Liver (tissue), 9 donors: ENCODE data around the gene ABCA4. TPM values are rescaled to one million over a fixed set of nuclear protein-coding genes. Genes with fewer than 3 reads are reported as not detected.
"Not testable (repeated sequence)": the region's sequence is repeated elsewhere in the genome, so short reads cannot be mapped to it uniquely, and the experiment has no call there.

Experiments
- DNase-seq: peaks from one replicate; pipeline ENCODE4 v3.0.0-alpha.2; 2017; ENCODE audit warnings: low spot score
- H3K27ac ChIP-seq, 2 donors: one replicate each; pipeline ENCODE4 v1.7.0; 2013; ENCODE audit warnings: inconsistent platforms in 2 of 2, low read length in 2 of 2, control low read depth in 1 of 2, low read depth in 1 of 2, mild to moderate bottlenecking in 1 of 2
- H3K27me3 ChIP-seq, 4 donors: one replicate each; pipeline versions ENCODE4 v1.6.1 to v1.7.0; 2013; ENCODE audit warnings: low read length in 3 of 4, inconsistent platforms in 1 of 4, mild to moderate bottlenecking in 1 of 4, moderate library complexity in 1 of 4; ENCODE audit not compliant: control insufficient read depth in 4 of 4, insufficient read depth in 4 of 4
- H3K36me3 ChIP-seq, 4 donors: one replicate each; pipeline versions ENCODE4 v1.6.1 to v1.7.0; 2013; ENCODE audit warnings: low read length in 3 of 4, mild to moderate bottlenecking in 3 of 4, low read depth in 1 of 4, moderate library complexity in 1 of 4; ENCODE audit not compliant: control insufficient read depth in 4 of 4, insufficient read depth in 3 of 4
- H3K4me1 ChIP-seq, 4 donors: one replicate each; pipeline versions ENCODE4 v1.6.1 to v1.7.0; 2013; ENCODE audit warnings: low read length in 3 of 4, mild to moderate bottlenecking in 3 of 4, moderate library complexity in 1 of 4; ENCODE audit not compliant: control insufficient read depth in 4 of 4, insufficient read depth in 4 of 4
- H3K4me3 ChIP-seq, 3 donors: one replicate each; pipeline versions ENCODE4 v1.6.1 to v1.7.0; 2013; ENCODE audit warnings: low read length in 3 of 3, control low read depth in 1 of 3, low read depth in 1 of 3, mild to moderate bottlenecking in 1 of 3
- H3K9ac ChIP-seq, 2 donors: one replicate each; pipeline ENCODE4 v1.7.0; 2013; ENCODE audit warnings: low read length in 2 of 2, mild to moderate bottlenecking in 2 of 2, moderate library complexity in 2 of 2, control low read depth in 1 of 2, low read depth in 1 of 2
- H3K9me3 ChIP-seq, 4 donors: one replicate each; pipeline versions ENCODE4 v1.6.1 to v1.7.0; 2013; ENCODE audit warnings: low read length in 3 of 4; ENCODE audit not compliant: control insufficient read depth in 4 of 4
- ATF3 ChIP-seq: IDR thresholded peaks from 2 replicates; pipeline ENCODE4 v1.6.1; 2016; ENCODE audit warnings: antibody characterized with exemption
- CTCF ChIP-seq: fragments of 150-350 bp; IDR thresholded peaks from 2 replicates; pipeline ENCODE4 v1.5.1; 2017; ENCODE audit warnings: improper control_type of control experiment, low read depth, low read length; ENCODE audit not compliant: missing input control
- EGR1 ChIP-seq, 2 donors: IDR thresholded peaks; 2 replicates each; pipeline ENCODE4 v1.6.1; 2016 to 2018; ENCODE audit warnings: antibody characterized with exemption in 2 of 2, low read depth in 2 of 2
- FOXA1 ChIP-seq: IDR thresholded peaks from 2 replicates; pipeline ENCODE4 v1.6.1; 2016; ENCODE audit warnings: antibody characterized with exemption
- GABPA ChIP-seq, 2 donors: IDR thresholded peaks in 1 of 2; conservative IDR thresholded peaks in 1 of 2; 2 replicates each; pipeline ENCODE4 v1.6.1; 2016; ENCODE audit warnings: antibody characterized with exemption in 2 of 2, mild to moderate bottlenecking in 1 of 2, moderate library complexity in 1 of 2
- HNF4A ChIP-seq, 2 donors: conservative IDR thresholded peaks; 2 replicates each; pipeline ENCODE4 v1.6.1; 2016; ENCODE audit warnings: antibody characterized with exemption in 2 of 2, mild to moderate bottlenecking in 2 of 2
- HNF4G ChIP-seq: IDR thresholded peaks from 2 replicates; pipeline ENCODE4 v1.6.1; 2016; ENCODE audit warnings: antibody characterized with exemption
- MAX ChIP-seq: IDR thresholded peaks from 2 replicates; pipeline ENCODE4 v1.6.1; 2016; ENCODE audit warnings: antibody characterized with exemption
- NR2F2 ChIP-seq: IDR thresholded peaks from 2 replicates; pipeline ENCODE4 v1.6.1; 2016; ENCODE audit warnings: antibody characterized with exemption
- RAD21 ChIP-seq, 2 donors: IDR thresholded peaks; 2 replicates each; pipeline ENCODE4 v1.6.1; 2016; ENCODE audit warnings: antibody characterized with exemption in 2 of 2, mild to moderate bottlenecking in 2 of 2
- RXRA ChIP-seq, 2 donors: IDR thresholded peaks; 2 replicates each; pipeline ENCODE4 v1.6.1; 2017 to 2018; ENCODE audit warnings: antibody characterized with exemption in 2 of 2, mild to moderate bottlenecking in 1 of 2
- SP1 ChIP-seq: IDR thresholded peaks from 2 replicates; pipeline ENCODE4 v1.6.1; 2018; ENCODE audit warnings: antibody characterized with exemption, mild to moderate bottlenecking
- TAF1 ChIP-seq: conservative IDR thresholded peaks from 2 replicates; pipeline ENCODE4 v1.6.1; 2016; ENCODE audit warnings: antibody characterized with exemption, mild to moderate bottlenecking
- YY1 ChIP-seq: IDR thresholded peaks from 2 replicates; pipeline ENCODE4 v1.6.1; 2016; ENCODE audit warnings: antibody characterized with exemption, mild to moderate bottlenecking
- WGBS: extraction: QIAGEN DNeasy Blood & Tissue Kit; methylation state at CpG from one replicate; pipeline ENCODE4 v1.1.7; 2013; 5-methylcytosine and 5-hydroxymethylcytosine counted together
- polyA plus RNA-seq, 2 donors: library from polyadenylated mRNA; stranded (reverse) in 1 of 2; unstranded in 1 of 2; fragments of 200-250 nt in 1 of 2; fragments of >200 nt in 1 of 2; fragmentation: Nextera tagmentation in 1 of 2; extraction: Ambion mirVana in 1 of 2; gene quantifications; one replicate each; pipeline versions ENCODE4 v1.2.1 to v1.2.3, GENCODE V29; 2013 to 2015
- total RNA-seq, 2 donors: library from RNA; depleted of rRNA; stranded (reverse); fragments of >200 nt; gene quantifications; one replicate each; pipeline ENCODE4 v1.2.3, GENCODE V29; 2014
- TF ChIP-seq, protein P1 (sequence below): IDR thresholded peaks from 2 replicates; pipeline ENCODE4 v1.6.1; 2016; ENCODE audit warnings: antibody characterized with exemption
- donor health status: healthy.
- donor health status: healthy.
- donor health status: healthy.
- donor health status: healthy.
- donor health status: healthy.

The ABCA4 gene
- total and polyA plus RNA-seq, 4 donors = 0.19 to 1.5 (median 0.38) TPM

DNA sequence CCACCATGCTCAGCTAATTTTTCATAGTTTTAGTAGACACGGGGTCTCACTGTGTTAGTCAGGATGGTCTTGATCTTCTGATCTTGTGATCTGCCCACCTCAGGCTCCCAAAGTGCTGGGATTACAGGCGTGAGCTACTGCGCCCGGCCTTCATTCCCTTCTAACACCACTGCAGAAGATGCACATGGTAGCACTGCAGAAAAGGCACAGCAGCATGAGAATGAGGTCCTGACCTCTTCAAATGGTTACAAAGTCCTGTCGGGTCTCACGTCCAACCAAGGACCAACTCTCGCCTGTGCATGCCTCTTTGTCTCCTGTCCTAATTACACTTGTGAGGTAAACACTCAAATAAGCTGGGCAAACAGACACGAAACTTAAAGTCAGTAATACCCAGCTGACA is 128.8 kb downstream of the ABCA4 start:
- H3K9ac ChIP-seq = no peak overlapping the region
- WGBS = 74% methylated on average over 8 of the region's 8 CpGs
- TF ChIP-seq, protein P1, sequence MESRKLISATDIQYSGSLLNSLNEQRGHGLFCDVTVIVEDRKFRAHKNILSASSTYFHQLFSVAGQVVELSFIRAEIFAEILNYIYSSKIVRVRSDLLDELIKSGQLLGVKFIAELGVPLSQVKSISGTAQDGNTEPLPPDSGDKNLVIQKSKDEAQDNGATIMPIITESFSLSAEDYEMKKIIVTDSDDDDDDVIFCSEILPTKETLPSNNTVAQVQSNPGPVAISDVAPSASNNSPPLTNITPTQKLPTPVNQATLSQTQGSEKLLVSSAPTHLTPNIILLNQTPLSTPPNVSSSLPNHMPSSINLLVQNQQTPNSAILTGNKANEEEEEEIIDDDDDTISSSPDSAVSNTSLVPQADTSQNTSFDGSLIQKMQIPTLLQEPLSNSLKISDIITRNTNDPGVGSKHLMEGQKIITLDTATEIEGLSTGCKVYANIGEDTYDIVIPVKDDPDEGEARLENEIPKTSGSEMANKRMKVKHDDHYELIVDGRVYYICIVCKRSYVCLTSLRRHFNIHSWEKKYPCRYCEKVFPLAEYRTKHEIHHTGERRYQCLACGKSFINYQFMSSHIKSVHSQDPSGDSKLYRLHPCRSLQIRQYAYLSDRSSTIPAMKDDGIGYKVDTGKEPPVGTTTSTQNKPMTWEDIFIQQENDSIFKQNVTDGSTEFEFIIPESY = no peak
- TF ChIP-seq RAD21 (IDR thresholded peaks at IDR 0.05) (no peak), HNF4G (no peak), FOXA1 (no peak), EGR1 (IDR thresholded peaks at IDR 0.05; ENCODE audit: low read depth in 2 of 2) (no peak), HNF4A (conservative IDR thresholded peaks at IDR 0.05) (no peak), GABPA (IDR thresholded peaks at IDR 0.05 in 1 of 2, conservative IDR thresholded peaks at IDR 0.05 in 1 of 2) (no peak), ATF3 (no peak)
- H3K4me1 ChIP-seq = peaks cover 0 to 18% (median 4%) of the 10 kb centered on the region in 4 donors
- DNase-seq = no peak
- peak overlapping the region in 1 of 2 donors; percentile 51 for H3K27ac ChIP-seq
- no peaks in the 10 kb centered on the region for H3K27me3 ChIP-seq
- H3K4me3 ChIP-seq = no peak overlapping the region
- no peaks in the 10 kb centered on the region for H3K9me3 ChIP-seq
- H3K36me3 ChIP-seq = no peaks in the 10 kb centered on the region

- no peak overlapping the region for H3K4me3 ChIP-seq
- TF ChIP-seq RXRA (IDR thresholded peaks at IDR 0.05) (no peak), MAX (no peak), NR2F2 (no peak), FOXA1 (no peak), EGR1 (IDR thresholded peaks at IDR 0.05; ENCODE audit: low read depth in 2 of 2) (no peak), CTCF (no peak), SP1 (no peak), YY1 (no peak), HNF4A (conservative IDR thresholded peaks at IDR 0.05) (no peak), TAF1 (no peak), HNF4G (no peak)
- H3K36me3 ChIP-seq = no peaks in the 10 kb centered on the region
- peaks cover 0 to 18% (median 4%) of the 10 kb centered on the region in 4 donors for H3K4me1 ChIP-seq
- no peak for DNase-seq
- H3K27ac ChIP-seq = no peak overlapping the region
- H3K27me3 ChIP-seq = no peaks in the 10 kb centered on the region
- 84% methylated on average over 4 of the region's 4 CpGs for WGBS
- H3K9me3 ChIP-seq = no peaks in the 10 kb centered on the region
- H3K9ac ChIP-seq = no peak overlapping the region
Observed at GRCh38 chr1:93991271-93991670, 129.7 kb downstream of the ABCA4 start.

DNA sequence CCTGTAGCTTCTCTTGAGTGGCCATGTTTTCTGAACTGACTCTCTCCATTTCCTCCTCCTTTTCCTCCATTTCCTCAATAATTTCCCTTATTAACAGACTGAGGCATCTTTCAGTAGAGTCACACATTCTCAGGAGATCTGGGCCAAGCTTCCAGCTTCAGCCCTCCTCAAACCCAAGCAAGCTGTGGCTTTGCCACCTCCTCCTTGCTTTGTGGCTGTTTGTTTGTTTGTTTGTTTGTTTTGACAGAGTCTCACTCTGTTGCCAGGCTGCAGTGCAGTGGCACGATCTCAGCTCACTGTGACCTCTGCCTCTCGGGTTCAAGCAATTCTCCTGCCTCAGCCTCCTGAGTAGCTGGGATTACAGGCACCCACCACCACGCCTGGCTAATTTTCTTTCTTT is 130.5 kb downstream of the ABCA4 start:
- H3K4me3 ChIP-seq, H3K27me3 ChIP-seq, DNase-seq, H3K36me3 ChIP-seq, H3K9me3 ChIP-seq, H3K27ac ChIP-seq, H3K9ac ChIP-seq: not testable (repeated sequence)
- WGBS = 86% methylated on average over 3 of the region's 3 CpGs
- peaks cover 0 to 18% (median 4%) of the 10 kb centered on the region in 4 donors for H3K4me1 ChIP-seq
